Vagina (tissue), 2 donors: Measurements from ENCODE around the gene ADARB2. TPM values are rescaled to one million over a fixed set of nuclear protein-coding genes. Genes with fewer than 3 reads are reported as not detected.
A peak's percentile ranks its signal among the peaks of the same experiment; 100 is the strongest.
"Not testable (repeated sequence)": the region's sequence is repeated elsewhere in the genome, so short reads cannot be mapped to it uniquely, and the experiment has no call there.

Experiments used
- DNase-seq, 2 donors: peaks; one replicate each; pipeline ENCODE4 v3.0.0-alpha.2; 2017; ENCODE audit errors: extremely low spot score in 2 of 2
- H3K27ac ChIP-seq: fragments of 200-600 bp; sonication (generic); one replicate; pipeline ENCODE4 v1.5.1; 2019
- H3K27me3 ChIP-seq: fragments of 200-600 bp; sonication (generic); one replicate; pipeline ENCODE4 v1.5.1; 2019
- H3K36me3 ChIP-seq, 2 donors: fragments of 200-600 bp; sonication (generic); one replicate each; pipeline ENCODE4 v1.5.1; 2017 to 2019
- H3K4me1 ChIP-seq: fragments of 200-600 bp; sonication (generic); one replicate; pipeline ENCODE4 v1.5.1; 2019
- H3K4me3 ChIP-seq, 2 donors: fragments of 200-600 bp; sonication (generic); 1 replicate in 1 of 2; 2 replicates in 1 of 2; pipeline ENCODE4 v1.5.1; 2016 to 2019
- H3K9me3 ChIP-seq: fragments of 200-600 bp; sonication (generic); one replicate; pipeline ENCODE4 v1.5.1; 2019
- CTCF ChIP-seq, 3 experiments: fragments of 450-650 bp in 2 of 3; fragments of 200-600 bp in 1 of 3; sonication (generic) in 1 of 3; IDR thresholded peaks; one replicate each; pipeline ENCODE4 v1.5.1; 2017 to 2019; ENCODE audit warnings: antibody characterized with exemption in 3 of 3, mild to moderate bottlenecking in 2 of 3, moderate library complexity in 2 of 3
- POLR2A ChIP-seq, 2 donors: fragments of 450-650 bp; IDR thresholded peaks; one replicate each; pipeline ENCODE4 v1.6.1; 2017; ENCODE audit warnings: antibody characterized with exemption in 2 of 2, mild to moderate bottlenecking in 2 of 2, moderate library complexity in 2 of 2
- POLR2AphosphoS5 ChIP-seq, 2 donors: sonication (generic); formaldehyde crosslinking; IDR thresholded peaks; one replicate each; pipeline ENCODE4 v1.9.0; 2017; ENCODE audit warnings: antibody characterized with exemption in 2 of 2, mild to moderate bottlenecking in 2 of 2, low read depth in 1 of 2; ENCODE audit not compliant: insufficient read depth in 1 of 2
- intact Hi-C: fragments of 100-400 bp; cut with DNase I; formaldehyde crosslinking; loops from one replicate; pipeline ENCODE4 v1.15.1; 2023
- total RNA-seq: library from RNA; depleted of rRNA; stranded (reverse); fragments of >200 nt; gene quantifications from one replicate; pipeline ENCODE4 v1.2.3, GENCODE V29; 2016

The ADARB2 gene
- total RNA-seq, 1 donor from 2014 or later: 3.4 TPM

- Histone ChIP-seq H3K27me3 (no peaks in the 10 kb centered on the region), H3K4me1 (peaks cover under 1% of the 10 kb centered on the region), H3K36me3 (no peaks in the 10 kb centered on the region), H3K9me3 (no peaks in the 10 kb centered on the region), H3K4me3 (no peak overlapping the region), H3K27ac (no peak overlapping the region)
- TF ChIP-seq POLR2AphosphoS5 (IDR thresholded peaks at IDR 0.05; ENCODE audit: insufficient read depth in 1 of 2, low read depth in 1 of 2): no peak
- no peak for TF ChIP-seq CTCF (IDR thresholded peaks at IDR 0.05)
- TF ChIP-seq POLR2A (IDR thresholded peaks at IDR 0.05): no peak
- intact Hi-C loops: no loop called here
- DNase-seq: peak in 1 of 2 donors; percentile 55
Observed at GRCh38 chr10:1461016-1461415, 276.3 kb downstream of the ADARB2 start.

- intact Hi-C loops, H3K9me3 ChIP-seq, H3K27ac ChIP-seq, H3K4me3 ChIP-seq, DNase-seq, H3K4me1 ChIP-seq, H3K36me3 ChIP-seq, H3K27me3 ChIP-seq: not testable (repeated sequence)
Observed at GRCh38 chr10:1459664-1460063, 277.7 kb downstream of the ADARB2 start.

GRCh38 chr10:1454951-1455350 lies 282.4 kb downstream of the ADARB2 start:
- DNase-seq: peak in 1 of 2 donors; percentile 42
- intact Hi-C loops: no loop called here
- Histone ChIP-seq H3K36me3 (no peaks in the 10 kb centered on the region), H3K4me3 (no peak overlapping the region), H3K27me3 (no peaks in the 10 kb centered on the region), H3K9me3 (no peaks in the 10 kb centered on the region), H3K4me1 (no peaks in the 10 kb centered on the region), H3K27ac (no peak overlapping the region)
- no peak for TF ChIP-seq CTCF (IDR thresholded peaks at IDR 0.05)
- TF ChIP-seq POLR2AphosphoS5 (IDR thresholded peaks at IDR 0.05; ENCODE audit: insufficient read depth in 1 of 2, low read depth in 1 of 2): no peak
- TF ChIP-seq POLR2A (IDR thresholded peaks at IDR 0.05): no peak

- H3K36me3 ChIP-seq: no peaks in the 10 kb centered on the region
- H3K27ac ChIP-seq: no peak overlapping the region
- no peaks in the 10 kb centered on the region for H3K27me3 ChIP-seq
- no peak overlapping the region for H3K4me3 ChIP-seq
- H3K9me3 ChIP-seq: no peaks in the 10 kb centered on the region
- H3K4me1 ChIP-seq: no peaks in the 10 kb centered on the region
- intact Hi-C loops: no loop called here
- TF ChIP-seq POLR2AphosphoS5 (IDR thresholded peaks at IDR 0.05; ENCODE audit: insufficient read depth in 1 of 2, low read depth in 1 of 2) (no peak), CTCF (IDR thresholded peaks at IDR 0.05) (no peak), POLR2A (IDR thresholded peaks at IDR 0.05) (no peak)
- no peak for DNase-seq
Observed at GRCh38 chr10:1454428-1454827, 282.9 kb downstream of the ADARB2 start.

- H3K4me3 ChIP-seq: no peak overlapping the region
- no peaks in the 10 kb centered on the region for H3K27me3 ChIP-seq
- no peak for TF ChIP-seq CTCF (IDR thresholded peaks at IDR 0.05)
- no peak for TF ChIP-seq POLR2A (IDR thresholded peaks at IDR 0.05)
- no peak for TF ChIP-seq POLR2AphosphoS5 (IDR thresholded peaks at IDR 0.05; ENCODE audit: insufficient read depth in 1 of 2, low read depth in 1 of 2)
- H3K36me3 ChIP-seq: no peaks in the 10 kb centered on the region
- intact Hi-C loops: no loop called here
- no peak for DNase-seq
- no peaks in the 10 kb centered on the region for H3K4me1 ChIP-seq
- no peaks in the 10 kb centered on the region for H3K9me3 ChIP-seq
- H3K27ac ChIP-seq: no peak overlapping the region
Observed at GRCh38 chr10:1452777-1453176, 284.5 kb downstream of the ADARB2 start.

- Histone ChIP-seq H3K27ac (no peak overlapping the region), H3K9me3 (no peaks in the 10 kb centered on the region), H3K4me3 (no peak overlapping the region), H3K27me3 (no peaks in the 10 kb centered on the region), H3K4me1 (no peaks in the 10 kb centered on the region), H3K36me3 (no peaks in the 10 kb centered on the region)
- TF ChIP-seq POLR2A (IDR thresholded peaks at IDR 0.05): no peak
- TF ChIP-seq POLR2AphosphoS5 (IDR thresholded peaks at IDR 0.05; ENCODE audit: insufficient read depth in 1 of 2, low read depth in 1 of 2): no peak
- TF ChIP-seq CTCF (IDR thresholded peaks at IDR 0.05): no peak
- intact Hi-C loops: no loop called here
- DNase-seq: no peak
Observed at GRCh38 chr10:1451941-1452340, 285.4 kb downstream of the ADARB2 start.
